ENCODE measurements around the gene ACSS1.

ACSS1 gene

DNA sequence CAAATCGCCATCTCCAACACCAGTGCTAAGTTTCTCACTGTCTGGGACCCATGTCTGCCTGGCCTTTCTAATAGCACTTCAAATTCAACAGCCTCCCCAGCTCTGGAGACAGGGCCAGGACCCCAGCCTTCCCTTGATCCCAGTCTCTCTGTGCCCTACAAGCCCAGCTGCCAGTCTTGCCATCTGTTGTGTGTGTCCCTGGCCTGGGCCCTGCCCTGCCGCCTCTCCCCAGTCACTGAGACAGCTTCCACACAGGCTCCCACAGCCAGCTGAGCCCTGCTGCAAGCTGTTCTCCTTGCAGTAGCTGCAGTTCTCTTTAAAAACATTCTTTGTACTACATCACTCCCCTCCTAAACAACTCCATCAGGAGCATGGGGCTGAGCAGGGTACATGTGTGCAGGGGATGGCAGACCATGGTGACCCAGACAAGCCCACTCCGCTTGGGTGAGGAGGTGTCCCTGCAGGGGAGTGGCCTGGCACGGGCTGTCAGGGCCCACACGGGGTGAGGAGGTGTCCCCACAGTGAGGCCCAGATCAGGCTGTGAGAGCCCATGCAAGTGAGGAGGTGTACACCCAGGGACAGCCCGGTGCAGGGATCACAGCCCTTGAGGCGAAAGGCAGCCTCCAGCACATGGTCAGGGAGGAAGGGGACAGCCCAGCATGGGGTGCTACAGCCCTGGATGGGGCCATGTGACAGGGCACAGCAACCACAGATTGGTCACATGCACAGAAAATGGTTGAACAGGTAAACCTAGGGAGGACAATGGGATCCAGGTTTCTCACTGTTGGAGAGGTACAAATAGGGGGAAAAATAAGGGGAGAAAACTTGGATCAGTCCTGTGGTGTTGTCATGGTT, 92.6 kb downstream of the ACSS1 start:
- TF ChIP-seq, protein P1, sequence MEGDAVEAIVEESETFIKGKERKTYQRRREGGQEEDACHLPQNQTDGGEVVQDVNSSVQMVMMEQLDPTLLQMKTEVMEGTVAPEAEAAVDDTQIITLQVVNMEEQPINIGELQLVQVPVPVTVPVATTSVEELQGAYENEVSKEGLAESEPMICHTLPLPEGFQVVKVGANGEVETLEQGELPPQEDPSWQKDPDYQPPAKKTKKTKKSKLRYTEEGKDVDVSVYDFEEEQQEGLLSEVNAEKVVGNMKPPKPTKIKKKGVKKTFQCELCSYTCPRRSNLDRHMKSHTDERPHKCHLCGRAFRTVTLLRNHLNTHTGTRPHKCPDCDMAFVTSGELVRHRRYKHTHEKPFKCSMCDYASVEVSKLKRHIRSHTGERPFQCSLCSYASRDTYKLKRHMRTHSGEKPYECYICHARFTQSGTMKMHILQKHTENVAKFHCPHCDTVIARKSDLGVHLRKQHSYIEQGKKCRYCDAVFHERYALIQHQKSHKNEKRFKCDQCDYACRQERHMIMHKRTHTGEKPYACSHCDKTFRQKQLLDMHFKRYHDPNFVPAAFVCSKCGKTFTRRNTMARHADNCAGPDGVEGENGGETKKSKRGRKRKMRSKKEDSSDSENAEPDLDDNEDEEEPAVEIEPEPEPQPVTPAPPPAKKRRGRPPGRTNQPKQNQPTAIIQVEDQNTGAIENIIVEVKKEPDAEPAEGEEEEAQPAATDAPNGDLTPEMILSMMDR (IDR thresholded peaks at IDR 0.05): no peak
- no peak overlapping the region for H3K27ac ChIP-seq

DNA sequence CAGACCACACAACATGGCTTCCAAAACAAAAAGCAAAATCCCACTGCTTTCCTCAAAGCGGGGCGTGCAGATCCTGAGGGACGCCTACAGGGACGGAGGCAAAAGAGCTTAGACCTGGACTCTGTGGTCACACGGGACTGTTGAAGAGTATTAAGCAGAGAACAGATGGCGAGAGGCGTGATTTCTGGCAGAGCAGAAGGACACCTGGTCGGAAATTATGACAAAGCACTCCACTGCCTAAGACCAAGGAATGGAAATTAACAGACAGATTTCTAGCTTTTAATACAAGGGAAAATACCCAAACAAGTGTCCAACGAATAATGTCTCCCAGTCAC, 93.5 kb downstream of the ACSS1 start:
- TF ChIP-seq, protein P1 (IDR thresholded peaks at IDR 0.05): no peak
- no peak for TF ChIP-seq ZFX (IDR thresholded peaks at IDR 0.05; ENCODE audit: borderline replicate concordance)
- H3K27ac ChIP-seq: no peak overlapping the region

DNA sequence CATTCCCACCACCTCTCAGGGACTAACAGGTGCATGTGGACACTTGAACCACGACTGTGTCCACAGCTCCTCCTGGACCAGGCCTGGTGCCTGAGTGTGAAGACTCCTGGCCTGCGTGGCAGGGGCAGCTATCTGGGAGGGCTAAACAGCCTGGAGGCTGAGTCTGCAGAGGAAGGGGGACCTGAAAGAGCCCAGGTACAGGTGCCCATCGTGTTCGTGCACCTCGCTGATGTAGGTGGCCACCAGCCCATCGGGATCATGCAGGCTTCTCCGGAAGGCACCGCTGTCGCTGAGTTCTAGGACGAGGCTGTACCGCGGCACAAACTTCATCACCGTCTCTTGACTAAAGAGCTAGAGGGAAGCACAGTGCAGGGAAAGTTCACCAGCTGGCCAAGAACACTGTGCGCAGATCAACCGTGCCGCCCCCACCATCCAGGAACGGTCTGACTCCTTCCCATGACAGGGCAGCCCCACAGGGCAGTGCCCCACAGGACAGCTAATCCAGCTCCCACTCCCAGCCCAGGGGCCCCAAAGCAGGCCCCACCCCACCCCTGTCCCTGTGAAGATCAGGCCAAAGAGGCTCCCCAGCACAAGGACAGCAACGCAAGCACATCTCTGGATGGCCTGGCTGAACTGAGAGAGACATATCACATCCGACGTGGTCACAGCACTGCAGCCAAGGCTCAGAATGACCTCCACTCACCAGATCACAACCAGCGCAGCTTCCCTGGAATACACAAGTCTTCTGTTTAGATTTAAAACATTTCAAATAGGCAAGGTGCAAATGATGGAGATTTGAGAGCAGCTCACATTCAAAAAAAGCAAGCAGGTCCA, 94.0 kb downstream of the ACSS1 start:
- TF ChIP-seq ZFX (IDR thresholded peaks at IDR 0.05; ENCODE audit: borderline replicate concordance): no peak
- TF ChIP-seq, protein P1 (IDR thresholded peaks at IDR 0.05): no peak
- H3K27ac ChIP-seq: no peak overlapping the region

DNA sequence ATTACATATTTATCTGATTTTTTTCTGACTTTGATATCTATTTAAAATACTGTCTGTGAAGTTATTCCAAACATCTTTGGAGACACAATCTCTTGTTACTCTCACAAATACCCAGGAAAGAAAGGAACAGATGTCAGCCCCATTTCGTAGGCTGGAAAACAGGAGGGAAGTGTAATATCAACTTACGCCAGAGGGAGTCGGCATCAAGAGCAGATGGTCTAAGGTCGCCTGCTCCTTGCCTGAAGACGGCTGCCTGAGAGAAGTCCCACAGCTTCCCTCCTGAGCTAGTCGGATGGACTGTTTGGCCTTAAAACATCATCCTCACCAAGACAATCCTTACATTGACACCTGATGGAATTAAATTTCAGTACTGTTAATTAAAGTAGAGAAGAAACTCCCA, 95.4 kb downstream of the ACSS1 start:
- TF ChIP-seq, protein P1 (IDR thresholded peaks at IDR 0.05): no peak
- no peak for TF ChIP-seq ZFX (IDR thresholded peaks at IDR 0.05; ENCODE audit: borderline replicate concordance)
- no peak overlapping the region for H3K27ac ChIP-seq

DNA sequence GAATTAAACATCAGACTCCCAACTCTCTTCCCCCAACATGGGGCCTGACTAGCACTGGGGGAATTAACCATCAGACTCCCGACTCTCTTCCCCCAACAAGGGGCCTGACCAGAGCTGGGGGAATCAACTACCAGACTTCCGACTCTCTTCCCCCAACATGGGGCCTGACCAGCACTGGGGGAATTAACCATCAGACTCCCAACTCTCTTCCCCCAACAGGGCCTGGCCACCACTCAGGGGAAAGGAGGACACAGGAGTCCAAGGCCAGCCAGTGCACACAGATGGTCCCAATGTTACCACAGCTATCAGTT, 95.8 kb downstream of the ACSS1 start:
- TF ChIP-seq, protein P1 (IDR thresholded peaks at IDR 0.05): no peak
- no peak for TF ChIP-seq ZFX (IDR thresholded peaks at IDR 0.05; ENCODE audit: borderline replicate concordance)
- H3K27ac ChIP-seq: no peak overlapping the region

DNA sequence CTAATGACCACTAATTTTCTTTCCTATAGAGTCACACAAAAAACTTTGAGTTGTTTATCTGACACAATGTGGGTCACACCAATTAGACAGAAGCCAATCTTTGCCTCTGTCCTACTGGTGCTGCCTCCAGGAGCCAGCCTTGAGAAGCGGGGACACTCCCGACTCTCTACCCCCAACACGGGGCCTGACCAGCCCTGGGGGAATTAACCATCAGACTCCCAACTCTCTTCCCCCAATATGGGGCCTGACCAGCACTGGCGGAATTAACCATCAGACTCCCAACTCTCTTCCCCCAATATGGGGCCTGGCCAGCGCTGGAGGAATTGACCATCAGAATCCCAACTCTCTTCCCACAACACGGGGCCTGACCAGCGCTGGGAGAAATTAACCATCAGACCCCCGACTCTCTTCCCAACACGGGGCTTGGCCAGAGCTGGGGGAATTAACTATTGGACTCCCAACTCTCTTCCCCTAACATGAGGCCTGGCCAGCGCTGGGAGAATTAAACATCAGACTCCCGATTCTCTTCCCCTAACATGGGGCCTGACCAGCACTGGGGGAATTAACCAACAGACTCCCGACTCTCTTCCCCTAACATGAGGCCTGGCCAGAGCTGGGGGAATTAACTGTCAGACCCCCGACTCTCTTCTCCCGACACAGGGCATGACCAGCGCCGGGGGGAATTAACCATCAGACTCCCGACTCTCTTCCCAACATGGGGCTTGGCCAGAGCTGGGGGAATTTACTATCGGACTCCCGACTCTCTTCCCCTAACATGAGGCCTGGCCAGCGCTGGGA, 96.4 kb downstream of the ACSS1 start:
- no peak overlapping the region for H3K27ac ChIP-seq
- no peak for TF ChIP-seq ZFX (IDR thresholded peaks at IDR 0.05; ENCODE audit: borderline replicate concordance)
- TF ChIP-seq, protein P1 (IDR thresholded peaks at IDR 0.05): no peak
